ENCODE results near the gene UFD1.

UFD1 gene

GRCh38 chr22:19405133-19405532 lies 73.9 kb downstream of the UFD1 start:
- TF ChIP-seq, protein P1, sequence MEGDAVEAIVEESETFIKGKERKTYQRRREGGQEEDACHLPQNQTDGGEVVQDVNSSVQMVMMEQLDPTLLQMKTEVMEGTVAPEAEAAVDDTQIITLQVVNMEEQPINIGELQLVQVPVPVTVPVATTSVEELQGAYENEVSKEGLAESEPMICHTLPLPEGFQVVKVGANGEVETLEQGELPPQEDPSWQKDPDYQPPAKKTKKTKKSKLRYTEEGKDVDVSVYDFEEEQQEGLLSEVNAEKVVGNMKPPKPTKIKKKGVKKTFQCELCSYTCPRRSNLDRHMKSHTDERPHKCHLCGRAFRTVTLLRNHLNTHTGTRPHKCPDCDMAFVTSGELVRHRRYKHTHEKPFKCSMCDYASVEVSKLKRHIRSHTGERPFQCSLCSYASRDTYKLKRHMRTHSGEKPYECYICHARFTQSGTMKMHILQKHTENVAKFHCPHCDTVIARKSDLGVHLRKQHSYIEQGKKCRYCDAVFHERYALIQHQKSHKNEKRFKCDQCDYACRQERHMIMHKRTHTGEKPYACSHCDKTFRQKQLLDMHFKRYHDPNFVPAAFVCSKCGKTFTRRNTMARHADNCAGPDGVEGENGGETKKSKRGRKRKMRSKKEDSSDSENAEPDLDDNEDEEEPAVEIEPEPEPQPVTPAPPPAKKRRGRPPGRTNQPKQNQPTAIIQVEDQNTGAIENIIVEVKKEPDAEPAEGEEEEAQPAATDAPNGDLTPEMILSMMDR (IDR thresholded peaks at IDR 0.05) = no peak

- TF ChIP-seq, protein P1 (IDR thresholded peaks at IDR 0.05) = no peak
These were observed 74.3 kb downstream of the UFD1 start for GRCh38 chr22:19404676-19405075.

DNA sequence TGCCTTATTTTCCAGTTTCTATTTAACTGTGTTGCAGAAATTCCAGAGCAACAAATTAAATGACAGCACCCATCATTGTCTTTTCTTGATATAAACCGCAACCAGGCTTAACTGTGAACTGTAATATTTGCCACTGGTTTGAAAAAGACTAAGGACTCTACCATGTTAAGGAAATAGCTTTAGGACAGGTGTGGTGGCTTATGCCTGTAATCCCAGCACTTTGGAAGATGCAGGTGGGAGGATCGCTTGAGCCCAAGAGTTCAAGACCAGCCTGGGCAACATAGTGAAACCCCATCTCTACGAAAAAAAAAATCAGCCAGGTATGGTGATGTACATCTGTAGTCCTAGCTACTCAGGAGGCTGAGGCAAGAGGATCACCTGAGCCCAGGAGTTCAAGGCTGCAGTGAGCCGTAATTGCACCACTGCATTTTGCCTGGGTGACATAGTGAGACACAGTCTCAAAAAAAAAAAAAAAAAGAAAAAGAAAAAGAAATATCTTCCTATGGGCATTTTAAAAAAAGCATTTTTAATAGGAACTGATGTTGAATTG lies 76.3 kb downstream of the UFD1 start:
- TF ChIP-seq, protein P1 (IDR thresholded peaks at IDR 0.05) = no peak

GRCh38 chr22:19401483-19401882 lies 77.5 kb downstream of the UFD1 start:
- TF ChIP-seq, protein P1 (IDR thresholded peaks at IDR 0.05) = no peak

DNA sequence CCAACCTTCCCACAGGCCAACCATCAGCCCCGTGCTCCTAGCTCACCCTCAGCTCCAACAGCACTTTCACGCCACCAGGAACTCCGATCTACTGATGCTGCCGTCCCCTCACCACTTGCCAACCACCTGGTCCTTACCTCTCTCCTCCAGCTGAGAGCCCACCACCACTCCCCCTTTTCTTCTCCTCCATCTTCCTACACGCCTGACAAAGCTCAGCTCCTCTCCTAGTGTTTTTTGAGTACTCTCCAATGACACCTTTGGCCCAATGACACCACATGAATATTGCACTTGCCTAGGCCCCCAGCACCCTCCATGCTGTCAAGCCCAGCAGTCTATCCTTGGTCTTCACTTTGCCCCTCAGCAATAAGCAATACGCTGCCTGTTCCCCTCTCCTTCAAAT lies 78.1 kb downstream of the UFD1 start:
- TF ChIP-seq, protein P1 (IDR thresholded peaks at IDR 0.05) = no peak

All from LNCAP (cell line).